HEK293T (cell line): Measurements from ENCODE around the gene TIMP3.

Source experiments
- ELF4 ChIP-seq: fragments of 450-650 bp; IDR thresholded peaks from 2 replicates; pipeline ENCODE4 v1.6.1; 2017; ENCODE audit warnings: antibody characterized with exemption
- FOXA1 ChIP-seq: fragments of 450-650 bp; IDR thresholded peaks from 2 replicates; pipeline ENCODE4 v1.6.1; 2016; ENCODE audit warnings: mild to moderate bottlenecking
- FOXM1 ChIP-seq: fragments of 450-650 bp; IDR thresholded peaks from 2 replicates; pipeline ENCODE4 v1.6.1; 2017; ENCODE audit warnings: mild to moderate bottlenecking, borderline replicate concordance
- HDGF ChIP-seq: fragments of 450-650 bp; IDR thresholded peaks from 2 replicates; pipeline ENCODE4 v1.6.1; 2017; ENCODE audit warnings: antibody characterized with exemption, borderline replicate concordance
- PKNOX1 ChIP-seq: fragments of 450-650 bp; IDR thresholded peaks from 2 replicates; pipeline ENCODE4 v1.6.1; 2016
- SUZ12 ChIP-seq: fragments of 450-650 bp; IDR thresholded peaks from 2 replicates; pipeline ENCODE4 v1.6.1; 2016; ENCODE audit warnings: mild to moderate bottlenecking
- ZNF384 ChIP-seq: fragments of 450-650 bp; IDR thresholded peaks from 2 replicates; pipeline ENCODE4 v1.6.1; 2016

DNA sequence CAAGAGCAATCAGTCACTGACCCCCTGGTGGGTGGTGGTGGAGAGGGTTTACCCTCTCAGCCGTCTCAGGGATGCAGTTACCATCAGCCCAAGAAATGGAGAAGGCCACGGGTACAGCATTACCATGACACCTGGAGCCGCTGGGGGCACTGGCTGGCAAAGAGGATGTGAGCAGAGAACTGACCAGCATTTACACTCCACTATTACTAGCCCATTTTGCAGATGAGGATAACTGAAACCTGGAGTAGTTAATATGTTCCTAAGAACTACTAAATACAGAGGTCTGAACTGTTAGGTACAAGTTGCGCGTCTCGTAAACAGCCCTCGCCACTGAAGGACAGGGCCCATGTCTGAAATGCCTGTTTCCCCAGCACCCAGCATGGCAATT lies 79.0 kb downstream of the TIMP3 start:
- TF ChIP-seq ZNF384, result no peak
- no peak for TF ChIP-seq FOXM1
- no peak for TF ChIP-seq PKNOX1
- no peak for TF ChIP-seq FOXA1
- no peak for TF ChIP-seq ELF4
- TF ChIP-seq HDGF, result no peak
- TF ChIP-seq SUZ12, result no peak
